GM21390 (cell line): ENCODE results near the gene UROS.

Experiments
- ATAC-seq: cut with Tn5 transposase; IDR thresholded peaks from one replicate; pipeline ENCODE4 v1.9.1; 2021; ENCODE audit not compliant: unreplicated experiment

The UROS gene

GRCh38 chr10:125792342-125793300 is 30.4 kb downstream of the UROS start:
- no peak for ATAC-seq

DNA sequence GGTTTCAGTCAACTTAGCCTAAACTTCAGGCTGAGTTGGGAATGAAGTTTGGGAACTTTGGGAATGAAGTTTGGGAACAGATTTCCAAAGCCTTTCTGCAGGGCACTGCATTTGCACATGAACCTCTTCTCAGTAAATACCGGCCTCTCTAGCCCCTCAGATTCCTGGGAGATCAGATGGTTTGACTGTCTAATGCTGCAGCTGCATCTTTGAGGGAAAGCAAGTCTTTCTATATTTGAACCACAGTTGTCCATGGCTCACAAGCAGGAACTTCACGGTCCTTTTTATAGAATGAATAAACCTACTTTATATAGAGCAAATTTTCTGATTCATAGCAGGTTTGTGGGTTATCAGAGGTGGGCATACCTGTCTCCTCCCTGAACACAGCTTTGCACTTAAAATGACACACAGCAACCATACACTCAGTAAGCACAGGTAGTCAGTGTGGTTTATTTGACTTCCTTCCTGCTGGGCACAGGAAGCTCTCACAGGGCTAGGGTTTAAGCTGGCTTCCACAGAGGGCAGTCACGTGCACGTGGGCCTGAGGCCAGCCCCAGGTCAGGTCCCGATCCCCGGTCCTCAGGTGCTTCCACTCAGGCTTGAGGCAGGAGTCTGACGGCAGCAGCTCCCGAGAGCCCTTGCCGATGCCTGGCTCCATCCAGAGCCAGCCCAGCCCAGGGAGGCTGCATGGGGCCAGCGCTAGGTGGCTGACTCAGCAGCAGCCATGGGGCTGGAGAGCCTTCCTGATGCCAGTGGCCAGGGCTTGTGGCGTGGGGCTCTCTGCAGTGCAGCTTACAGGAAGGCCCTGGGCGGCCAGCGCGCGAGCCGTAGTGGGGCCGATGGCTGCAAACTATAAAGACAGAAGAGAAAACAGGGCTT is 34.7 kb downstream of the UROS start:
- no peak for ATAC-seq

DNA sequence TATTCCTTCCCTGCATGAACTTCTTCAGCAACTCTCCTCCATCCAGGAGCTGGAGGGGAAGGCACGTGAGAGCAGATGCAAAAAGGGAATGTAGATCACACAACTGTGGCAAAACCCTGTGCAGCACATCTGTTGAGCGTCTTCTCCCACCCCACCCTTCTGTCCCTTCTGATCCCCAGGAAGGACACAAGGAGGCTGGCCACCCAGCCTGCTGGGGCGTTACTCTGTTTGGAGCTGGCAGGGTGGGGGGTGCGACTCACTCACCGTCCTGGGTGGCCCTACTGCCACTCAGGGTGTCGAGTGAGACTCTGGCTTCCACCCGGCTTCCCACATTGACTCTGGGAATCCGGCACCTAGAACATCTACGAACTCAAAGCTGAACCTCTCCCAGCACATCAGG is 37.3 kb downstream of the UROS start:
- no peak for ATAC-seq

- ATAC-seq = peak; percentile 94
Observed at GRCh38 chr10:125783957-125784356, 39.1 kb downstream of the UROS start.

GRCh38 chr10:125783408-125783807 is 39.6 kb downstream of the UROS start:
- no peak for ATAC-seq

DNA sequence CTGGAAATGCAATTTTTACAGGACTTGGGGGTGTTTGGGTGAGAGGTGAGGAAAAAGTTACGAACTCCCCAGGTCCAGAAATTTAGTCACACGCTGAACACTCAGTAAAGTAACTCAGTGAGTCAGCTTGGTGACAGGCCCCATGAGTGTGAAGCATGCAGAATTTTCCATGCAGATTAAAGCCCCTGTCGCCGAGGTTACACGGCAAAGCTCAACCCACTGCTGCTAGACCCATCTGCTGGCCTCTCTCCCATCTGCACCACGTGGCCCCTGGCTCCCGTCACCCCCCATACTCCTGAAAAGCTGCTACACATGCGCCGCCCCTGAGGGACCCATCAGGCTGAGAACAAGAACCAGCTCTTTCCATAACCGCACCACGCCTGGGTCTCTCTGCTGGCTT is 40.4 kb downstream of the UROS start:
- no peak for ATAC-seq

GRCh38 chr10:125782054-125782453 is 41.0 kb downstream of the UROS start:
- no peak for ATAC-seq

DNA sequence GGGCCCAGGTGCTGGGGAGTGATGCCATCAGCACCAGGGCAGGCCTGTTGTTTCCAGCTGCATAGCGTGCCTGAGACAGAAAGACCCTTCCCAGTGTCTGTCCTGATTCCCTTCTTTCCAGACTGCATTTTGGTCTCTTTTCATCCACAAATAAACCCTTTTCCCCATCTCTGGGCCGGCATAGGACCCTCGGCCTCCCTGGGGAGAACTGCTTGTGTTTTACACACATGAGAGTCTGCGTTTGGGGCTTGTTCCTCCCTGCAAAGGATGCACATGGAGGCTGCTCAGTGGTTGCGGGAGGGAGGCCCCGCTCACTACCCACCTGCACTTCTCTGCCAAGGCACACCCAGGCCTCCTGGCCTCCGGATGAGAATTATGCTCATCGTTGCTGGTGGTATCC is 41.7 kb downstream of the UROS start:
- no peak for ATAC-seq

GRCh38 chr10:125779403-125780327 is 43.4 kb downstream of the UROS start:
- no peak for ATAC-seq

DNA sequence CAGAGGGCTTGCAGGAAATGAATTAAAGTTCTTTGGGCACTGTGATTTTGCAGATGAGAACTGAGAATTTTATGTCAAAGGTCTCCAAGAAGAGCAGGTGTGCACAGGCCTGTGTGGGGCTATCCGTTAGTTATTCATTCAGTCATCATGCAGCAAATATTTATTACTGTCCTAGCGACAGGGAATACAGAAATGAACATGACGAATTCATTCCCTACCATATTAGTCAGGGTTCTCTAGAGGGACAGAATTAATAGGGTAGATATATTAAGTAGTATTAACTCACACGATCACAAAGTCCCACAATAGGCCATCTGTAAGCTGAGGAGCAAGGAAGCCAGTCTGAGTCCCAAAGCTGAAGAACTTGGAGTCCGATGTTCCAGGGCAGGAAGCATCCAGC is 44.5 kb downstream of the UROS start:
- ATAC-seq = no peak

- no peak for ATAC-seq
Observed at GRCh38 chr10:125777806-125778205, 45.3 kb downstream of the UROS start.

DNA sequence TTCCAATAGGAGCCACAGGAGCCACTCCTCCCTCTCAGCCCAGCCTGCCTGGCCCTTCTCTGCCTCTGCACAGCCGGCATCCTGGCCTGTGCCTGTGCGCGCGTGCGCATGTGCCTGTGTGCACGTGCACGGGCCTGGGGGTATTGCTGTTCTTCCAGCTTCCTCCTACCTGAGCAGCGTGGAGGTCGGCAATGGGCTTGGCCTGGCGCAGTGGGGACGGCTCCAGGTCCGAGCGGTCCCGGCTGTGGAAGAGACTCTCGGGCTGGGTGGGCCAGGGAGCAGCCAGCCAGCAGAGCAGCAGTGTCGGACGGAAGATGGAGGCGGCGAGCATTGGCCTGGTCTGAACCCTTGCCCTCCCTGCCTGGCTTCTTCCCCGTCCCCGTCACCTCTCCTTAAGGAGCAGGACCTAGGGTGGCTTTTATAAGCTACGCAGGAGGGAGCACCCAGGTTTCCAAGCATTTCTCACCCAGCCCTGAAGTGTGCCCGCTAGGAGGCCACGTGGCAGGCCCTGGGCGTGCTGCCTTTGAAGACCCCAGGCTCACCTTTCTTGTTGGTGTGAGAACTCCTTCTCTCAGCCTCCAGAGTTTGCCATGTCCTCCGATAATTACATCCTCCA is 47.5 kb downstream of the UROS start, which contains the start of gene MMP21:
Gene MMP21 (minus strand): TSS at position 331 of the 616 bp plus-strand sequence. CDS start 0 bp downstream, at position 331.
- no peak for ATAC-seq

DNA sequence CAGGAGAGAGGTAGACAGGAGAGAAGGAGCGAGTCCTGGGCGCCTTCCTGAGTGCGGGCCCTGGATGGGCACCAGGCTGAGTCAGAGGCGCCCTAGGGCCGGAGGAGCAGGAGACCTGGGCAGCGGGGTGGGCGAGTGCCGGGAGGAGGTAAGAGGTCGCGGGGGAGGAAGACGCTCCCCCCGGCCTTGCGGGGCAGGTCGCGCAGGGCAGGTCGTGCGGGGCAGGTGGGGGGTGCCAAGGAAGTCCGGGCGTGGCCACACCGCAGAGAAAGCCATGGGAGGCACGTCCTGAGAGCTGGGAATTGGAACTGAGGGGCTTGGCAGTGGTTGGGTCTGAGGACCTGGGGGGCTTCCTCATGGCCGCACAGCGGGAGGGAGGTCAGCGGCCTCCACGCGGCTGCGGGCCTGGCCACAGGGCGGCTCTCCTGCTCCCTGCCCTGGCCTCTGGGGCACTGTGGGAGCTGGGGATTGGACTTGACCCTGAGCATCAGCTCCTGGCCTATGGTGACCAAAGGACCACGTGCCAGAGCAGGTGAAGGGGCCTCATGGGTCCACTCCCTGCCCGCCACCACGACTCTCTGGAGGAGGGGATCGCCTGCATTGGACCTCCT is 48.4 kb downstream of the UROS start:
- no peak for ATAC-seq

DNA sequence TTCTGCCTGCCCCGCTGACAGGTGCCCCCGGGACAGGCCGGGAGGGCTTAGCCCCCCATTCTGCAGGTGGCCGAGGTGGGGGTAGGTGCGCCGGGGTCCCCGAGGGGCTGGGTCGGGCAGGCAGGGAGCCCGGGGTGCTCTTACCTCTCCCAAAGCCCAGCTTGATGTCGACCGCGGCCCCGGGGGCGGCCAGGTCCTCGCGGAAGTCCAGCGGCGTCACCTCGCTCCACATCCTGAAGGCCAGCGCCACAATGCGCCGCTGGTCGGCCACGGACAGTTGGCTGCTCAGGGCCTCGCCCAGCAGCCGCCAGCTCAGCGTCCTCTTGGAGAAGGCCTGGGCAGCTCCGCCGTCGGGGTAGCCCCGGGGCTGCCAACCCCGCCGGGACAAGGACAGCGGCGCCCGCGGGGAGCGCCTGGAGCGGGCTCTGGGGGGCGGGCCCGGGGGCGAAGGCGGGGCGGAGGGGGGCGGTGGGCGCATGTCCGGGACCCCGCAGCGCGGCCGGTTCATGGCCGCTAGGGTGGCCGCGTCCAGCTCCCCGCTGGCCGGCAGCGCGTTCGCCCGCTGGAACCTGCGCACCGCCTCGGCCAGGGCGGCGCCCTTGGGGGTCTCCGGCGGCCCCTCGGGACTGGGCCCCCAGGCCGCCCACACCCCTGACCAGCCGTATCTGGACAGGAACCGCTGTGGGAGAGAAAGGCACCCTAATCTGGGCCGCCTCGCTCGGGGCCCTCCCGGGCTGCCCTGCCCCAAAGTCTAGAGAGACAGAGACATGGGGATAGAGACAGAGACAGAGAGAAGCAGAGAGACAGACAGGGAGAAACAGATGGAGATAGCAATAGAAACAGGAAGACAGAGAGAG is 49.1 kb downstream of the UROS start:
- ATAC-seq = no peak

DNA sequence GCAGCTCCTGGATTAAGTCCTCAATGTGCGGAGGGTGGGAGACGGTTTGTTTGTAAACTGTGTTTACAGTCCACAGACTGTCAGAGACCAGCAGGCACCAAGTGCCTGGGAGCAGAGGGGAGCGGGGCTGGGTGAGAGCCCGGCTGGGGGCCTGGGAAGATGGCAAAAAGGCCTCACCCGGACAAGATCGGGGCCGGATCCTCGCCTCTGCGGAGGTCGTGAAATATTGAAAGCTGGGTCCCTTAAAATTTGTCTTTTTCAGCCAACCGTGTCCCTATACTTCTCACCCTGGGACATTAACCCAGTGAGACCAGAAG is 50.2 kb downstream of the UROS start:
- no peak for ATAC-seq

DNA sequence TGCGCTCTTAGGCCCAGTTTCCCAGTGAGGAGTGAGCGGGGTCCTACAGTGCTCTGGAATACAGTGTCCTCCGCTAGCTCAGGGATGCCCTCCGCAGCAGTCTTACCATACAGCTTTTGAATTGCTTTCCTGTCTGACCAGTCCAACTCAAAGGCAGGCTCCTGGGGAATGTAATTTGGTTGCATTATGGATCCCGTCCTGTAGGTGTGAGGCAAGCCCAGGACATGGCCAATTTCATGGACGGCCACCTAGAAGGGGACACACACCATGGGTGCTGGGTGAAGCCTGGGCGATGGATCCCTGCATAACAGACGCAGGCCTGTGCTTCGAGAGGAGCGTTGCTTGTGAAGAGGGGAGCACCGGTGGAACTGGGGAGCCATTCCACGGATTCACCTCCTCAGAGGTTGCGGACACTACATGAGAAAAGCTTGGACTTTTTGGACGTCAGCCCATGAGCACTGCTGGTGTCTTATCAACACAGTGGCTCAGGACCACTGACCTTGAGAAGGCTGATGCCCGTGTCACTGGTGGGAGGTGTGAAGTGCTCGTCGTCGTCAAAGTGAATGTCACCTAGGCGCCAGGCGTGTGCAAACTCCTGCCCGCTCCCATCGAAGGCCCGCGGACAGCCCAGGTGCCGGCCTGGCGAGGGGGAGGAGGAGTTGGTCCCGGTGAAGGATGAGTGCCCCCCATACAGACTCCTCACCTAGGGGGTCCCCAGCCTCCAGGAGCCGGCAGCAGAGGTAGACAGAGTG is 50.8 kb downstream of the UROS start:
- ATAC-seq = no peak

GRCh38 chr10:125770844-125771243 is 52.2 kb downstream of the UROS start:
- ATAC-seq = no peak

DNA sequence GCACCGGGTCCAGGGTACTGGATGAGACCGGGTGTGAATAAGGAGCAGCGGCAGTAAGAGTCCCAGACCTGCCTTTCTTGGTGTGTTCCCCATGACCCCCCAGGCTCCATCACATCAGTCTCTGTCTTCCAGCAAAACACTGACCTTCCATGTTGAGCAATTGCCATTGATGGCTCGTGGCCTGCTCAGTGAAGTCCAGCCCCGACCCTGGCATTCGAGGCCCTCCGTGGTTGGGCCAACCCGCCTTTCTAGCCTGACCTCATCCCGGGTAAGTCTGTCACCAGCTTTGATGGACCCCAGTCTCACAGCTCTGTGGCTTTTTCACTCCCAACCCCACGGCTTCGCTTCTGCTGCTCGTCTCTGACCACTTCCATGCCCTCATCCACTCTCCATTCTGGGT is 53.9 kb downstream of the UROS start:
- ATAC-seq = no peak
